D721Med (cell line): Measurements from ENCODE around the gene PAX3.

Experiments
- DNase-seq: peaks from one replicate; pipeline ENCODE4 v3.0.0; 2011; ENCODE audit warnings: low spot score; ENCODE audit not compliant: insufficient read length
- FAIRE-seq: peaks from 2 replicates; lab custom pipeline; 2011; peaks lifted over from hg19 to GRCh38; lab: Jason Lieb, UNC
- CTCF ChIP-seq: IDR thresholded peaks from 2 replicates; pipeline ENCODE4 v1.5.1; 2012; ENCODE audit warnings: mild to moderate bottlenecking, control low read depth; ENCODE audit not compliant: insufficient read depth; ENCODE audit errors: missing control alignments

PAX3 gene

DNA sequence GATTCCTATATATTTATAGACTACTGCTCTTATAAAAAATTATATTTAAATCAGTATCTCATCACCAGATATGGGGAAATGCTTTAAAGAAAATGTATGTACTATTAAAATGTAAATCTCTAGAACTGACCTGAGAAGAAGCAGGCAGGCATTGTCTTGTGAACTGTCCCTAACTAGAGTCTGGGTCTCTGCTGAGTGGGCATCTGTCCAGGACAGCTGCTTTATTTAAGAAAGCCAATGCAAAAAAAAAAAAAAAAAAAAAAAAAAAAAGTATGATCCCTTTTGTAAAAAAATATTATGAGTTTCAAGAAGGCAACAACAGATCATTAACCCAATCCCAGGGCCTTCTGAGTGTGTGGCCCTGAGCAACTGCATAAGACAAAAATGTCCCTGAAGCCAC lies 66.0 kb downstream of the PAX3 start:
- FAIRE-seq (no peak), DNase-seq (no peak)
- no peak for TF ChIP-seq CTCF

GRCh38 chr2:222232372-222232771 lies 66.4 kb downstream of the PAX3 start:
- no peak for TF ChIP-seq CTCF
- FAIRE-seq = no peak
- no peak for DNase-seq

DNA sequence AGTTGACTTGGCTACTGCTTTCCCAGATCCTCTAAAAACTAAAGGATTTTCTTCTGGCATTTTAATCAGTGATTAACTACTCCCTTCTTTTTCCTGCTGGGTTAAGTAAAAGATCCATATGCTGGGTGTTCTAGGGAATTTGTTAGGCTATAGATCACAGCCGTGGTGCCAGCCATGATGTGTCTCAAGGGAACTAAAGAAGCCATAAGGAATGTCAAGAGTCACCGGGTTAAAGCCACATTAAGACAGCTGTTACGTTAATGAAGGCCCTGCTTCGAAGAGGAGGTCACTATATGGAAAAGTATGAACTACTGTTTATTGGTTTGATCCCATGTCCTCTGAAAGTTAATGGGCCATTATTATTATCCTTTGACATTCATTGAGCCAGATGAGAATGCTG lies 70.7 kb downstream of the PAX3 start:
- no peak for TF ChIP-seq CTCF
- FAIRE-seq = no peak
- no peak for DNase-seq

DNA sequence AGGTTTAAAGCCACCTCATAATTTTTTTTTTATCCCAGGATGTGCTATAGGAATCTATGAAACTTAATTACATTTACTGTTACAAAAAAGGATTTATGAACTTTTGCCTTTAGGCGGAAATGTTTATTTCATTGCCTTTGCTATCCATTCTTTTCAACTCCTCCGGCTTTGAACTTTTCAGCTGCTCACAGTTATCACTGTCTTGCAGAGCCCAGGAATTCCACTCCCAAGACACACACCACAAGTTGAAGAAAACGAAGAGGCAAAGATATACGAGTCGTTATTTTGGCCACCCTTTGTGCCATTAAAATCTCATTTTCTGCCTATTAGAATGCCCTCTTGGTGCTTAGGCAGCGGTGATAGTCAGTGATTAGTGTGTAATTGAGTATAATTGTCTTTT lies 80.0 kb downstream of the PAX3 start:
- TF ChIP-seq CTCF = no peak
- DNase-seq (no peak), FAIRE-seq (no peak)

- FAIRE-seq = no peak
- no peak for TF ChIP-seq CTCF
- DNase-seq = no peak
Measured at GRCh38 chr2:222217712-222218111, 81.1 kb downstream of the PAX3 start.

DNA sequence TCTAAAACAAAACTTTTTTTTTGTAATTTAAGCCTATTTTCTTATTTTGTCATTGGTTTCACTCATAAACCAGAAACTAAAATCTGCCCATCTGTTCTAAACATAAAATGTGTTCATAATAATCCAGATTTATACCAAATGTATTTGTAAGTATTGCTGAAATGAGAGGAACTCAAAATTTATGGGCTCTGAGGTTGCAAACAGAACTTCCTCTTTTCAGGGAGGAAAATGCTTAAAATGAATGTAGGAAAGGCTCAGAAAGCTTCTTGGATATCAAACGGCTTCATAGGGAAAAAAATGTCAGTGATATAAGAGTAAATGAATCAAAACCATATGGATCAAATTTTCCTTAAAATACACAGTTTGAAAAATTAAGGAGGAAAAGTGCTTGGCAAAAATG lies 83.9 kb downstream of the PAX3 start:
- no peak for TF ChIP-seq CTCF
- FAIRE-seq (no peak), DNase-seq (no peak)

DNA sequence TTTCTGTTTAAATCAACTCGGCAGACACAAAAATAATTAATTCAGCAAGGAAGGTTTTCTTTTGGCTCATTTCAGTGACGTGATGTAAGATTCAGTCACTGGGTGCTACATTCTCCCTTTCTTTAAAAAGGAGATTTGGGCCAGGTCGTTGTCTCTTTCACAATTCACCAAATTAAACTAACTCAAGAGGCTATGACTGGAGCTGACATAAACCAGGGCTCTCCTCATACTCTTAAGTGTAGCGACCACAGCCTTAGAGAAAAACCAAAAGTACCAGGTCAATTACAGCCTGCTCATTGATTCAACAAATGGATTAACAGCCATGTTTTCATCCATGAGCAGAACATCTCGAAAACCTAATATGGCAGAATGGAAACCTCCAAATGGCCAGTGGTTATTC lies 85.7 kb downstream of the PAX3 start:
- no peak for DNase-seq
- no peak for FAIRE-seq
- no peak for TF ChIP-seq CTCF
